BJ (cell line): Measurements from ENCODE around the gene NEAT1. TPM values are rescaled to one million over a fixed set of nuclear protein-coding genes. Genes with fewer than 3 reads are reported as not detected.

Experiments used
- CTCF ChIA-PET: fragments of 350-600 bp; formaldehyde crosslinking; extraction: SDS; loops from one replicate; lab custom pipeline; 2021; ENCODE audit warnings: antibody characterized with exemption, inconsistent platforms; lab: Yijun Ruan, JAX
- POLR2A ChIA-PET: fragments of 300-600 bp; sonication (Branson Sonifier 250); formaldehyde crosslinking; extraction: SDS; loops from one replicate; lab custom pipeline; 2021; ENCODE audit warnings: antibody characterized with exemption; lab: Charles Lee
- DNase-seq: peaks from one replicate; pipeline ENCODE4 v3.0.0-alpha.2; 2011; ENCODE audit warnings: low read depth
- H3K27me3 ChIP-seq: 2 replicates; pipeline ENCODE4 v1.6.0; 2011; ENCODE audit warnings: low read length; ENCODE audit not compliant: control insufficient read depth, insufficient read depth
- H3K36me3 ChIP-seq: 2 replicates; pipeline ENCODE4 v1.5.1; 2011; ENCODE audit warnings: low read length; ENCODE audit not compliant: control insufficient read depth, insufficient read depth
- H3K4me3 ChIP-seq: 2 replicates; pipeline ENCODE4 v1.5.1; 2011; ENCODE audit warnings: low read depth, mild to moderate bottlenecking, control low read depth, low read length
- polyA plus RNA-seq: library from polyadenylated mRNA; depleted of rRNA; stranded (reverse); fragments of >200 nt; gene quantifications from 2 replicates; pipeline ENCODE4 v1.2.3, GENCODE V29; 2011
- TF ChIP-seq, protein P1 (sequence below): IDR thresholded peaks from 2 replicates; pipeline ENCODE4 v1.5.1; 2011; ENCODE audit warnings: low read depth, mild to moderate bottlenecking, control low read depth, inconsistent platforms, low read length, moderate library complexity; ENCODE audit not compliant: insufficient read depth

NEAT1 gene
- polyA plus RNA-seq, 1 experiment, result 59.2 TPM

DNA sequence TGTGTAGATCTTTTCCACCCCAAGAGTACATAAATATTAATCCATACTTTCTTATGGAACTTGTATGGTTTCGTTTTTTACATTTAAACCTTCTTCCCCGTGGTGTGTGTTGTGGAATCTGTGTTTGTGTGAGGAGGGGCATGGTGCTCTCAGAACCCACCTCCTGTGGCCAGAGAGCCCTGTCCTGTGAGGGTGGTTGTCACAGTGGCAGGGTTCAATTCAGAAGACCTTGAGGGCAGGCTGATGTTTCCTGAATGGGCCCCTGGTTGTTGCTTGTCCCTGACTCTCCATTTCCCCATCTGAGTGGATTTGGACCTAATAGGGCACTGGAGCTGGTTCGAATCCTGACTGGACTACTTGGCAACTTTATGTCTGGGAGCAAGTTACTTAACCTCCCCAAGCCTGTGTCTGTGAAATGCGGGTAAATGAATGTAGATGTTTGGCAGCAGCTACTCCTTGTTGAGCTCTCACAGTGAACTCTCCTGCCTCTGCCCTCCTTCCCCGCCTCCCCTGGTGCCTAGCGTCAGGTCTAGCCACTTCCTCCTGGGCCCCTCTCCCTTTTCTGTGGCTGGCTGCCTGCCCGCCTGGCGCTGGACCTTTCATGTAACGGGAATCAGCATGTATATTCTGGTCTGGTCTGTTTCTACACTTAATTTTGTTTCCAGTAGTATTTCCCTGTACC is 7.3 kb downstream of the NEAT1 start:
- CTCF ChIA-PET, result interaction anchor here (1.2 kb wide), 1 partner anchor 13 kb away, joined by 4 read pairs; no protein-coding TSS in a partner anchor
- TF ChIP-seq, protein P1, sequence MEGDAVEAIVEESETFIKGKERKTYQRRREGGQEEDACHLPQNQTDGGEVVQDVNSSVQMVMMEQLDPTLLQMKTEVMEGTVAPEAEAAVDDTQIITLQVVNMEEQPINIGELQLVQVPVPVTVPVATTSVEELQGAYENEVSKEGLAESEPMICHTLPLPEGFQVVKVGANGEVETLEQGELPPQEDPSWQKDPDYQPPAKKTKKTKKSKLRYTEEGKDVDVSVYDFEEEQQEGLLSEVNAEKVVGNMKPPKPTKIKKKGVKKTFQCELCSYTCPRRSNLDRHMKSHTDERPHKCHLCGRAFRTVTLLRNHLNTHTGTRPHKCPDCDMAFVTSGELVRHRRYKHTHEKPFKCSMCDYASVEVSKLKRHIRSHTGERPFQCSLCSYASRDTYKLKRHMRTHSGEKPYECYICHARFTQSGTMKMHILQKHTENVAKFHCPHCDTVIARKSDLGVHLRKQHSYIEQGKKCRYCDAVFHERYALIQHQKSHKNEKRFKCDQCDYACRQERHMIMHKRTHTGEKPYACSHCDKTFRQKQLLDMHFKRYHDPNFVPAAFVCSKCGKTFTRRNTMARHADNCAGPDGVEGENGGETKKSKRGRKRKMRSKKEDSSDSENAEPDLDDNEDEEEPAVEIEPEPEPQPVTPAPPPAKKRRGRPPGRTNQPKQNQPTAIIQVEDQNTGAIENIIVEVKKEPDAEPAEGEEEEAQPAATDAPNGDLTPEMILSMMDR, result no peak
- Histone ChIP-seq H3K36me3 (peaks cover 13% of the 10 kb centered on the region), H3K4me3 (peak overlapping the region; percentile 72), H3K27me3 (no peaks in the 10 kb centered on the region)
- POLR2A ChIA-PET, result interaction anchor here (0.6 to 1.6 kb wide), 6 partner anchors 10 to 72 kb away, joined by 3 to 10 read pairs (median 3); partner anchors contain the start of gene MALAT1
- DNase-seq, result no peak

DNA sequence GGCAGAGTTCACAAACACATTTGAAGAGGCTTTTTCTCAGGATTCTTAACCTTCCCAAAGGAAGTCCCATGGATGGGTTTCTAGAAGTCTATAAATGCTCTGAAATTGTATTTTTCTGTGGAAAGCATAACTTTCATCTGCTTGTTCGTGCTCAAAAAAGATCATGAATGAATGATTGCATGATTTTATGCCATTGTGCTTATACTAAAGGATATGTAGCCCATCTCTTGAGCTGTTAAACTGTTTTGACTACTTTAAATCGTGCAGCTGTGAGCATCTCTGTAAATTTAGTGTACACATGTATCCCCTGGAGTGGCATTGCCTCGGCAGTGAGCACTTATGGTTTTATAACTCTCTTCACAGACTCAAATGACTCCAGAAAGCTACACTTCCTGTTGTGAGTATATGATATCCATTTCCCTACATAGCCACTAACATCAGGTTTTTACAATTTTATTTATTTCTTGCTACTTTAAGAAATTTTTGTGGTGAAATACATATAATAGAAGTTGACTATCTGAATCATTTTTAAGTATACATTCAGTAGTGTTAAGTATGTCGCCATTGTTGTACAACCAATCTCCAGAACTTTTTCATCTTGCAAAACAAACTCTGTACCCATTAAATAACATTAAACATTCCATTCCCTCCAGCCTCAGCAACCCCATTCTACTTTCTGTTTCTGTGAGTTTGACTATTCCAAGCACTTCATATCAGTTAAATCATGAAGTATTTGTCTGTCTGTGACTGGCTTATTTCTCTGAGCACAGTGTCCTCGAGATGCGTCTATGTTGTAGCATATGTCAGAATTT is 8.0 kb downstream of the NEAT1 start:
- Histone ChIP-seq H3K4me3 (peak overlapping the region; percentile 72), H3K36me3 (peaks cover 17% of the 10 kb centered on the region), H3K27me3 (no peaks in the 10 kb centered on the region)
- TF ChIP-seq, protein P1, result no peak
- DNase-seq, result no peak
- POLR2A ChIA-PET, result interaction anchor here (0.6 to 1.6 kb wide), 6 partner anchors 11 to 71 kb away, joined by 3 to 10 read pairs (median 3); partner anchors contain the start of gene MALAT1
- CTCF ChIA-PET, result interaction anchor here (1.2 kb wide), 1 partner anchor 14 kb away, joined by 4 read pairs; no protein-coding TSS in a partner anchor

DNA sequence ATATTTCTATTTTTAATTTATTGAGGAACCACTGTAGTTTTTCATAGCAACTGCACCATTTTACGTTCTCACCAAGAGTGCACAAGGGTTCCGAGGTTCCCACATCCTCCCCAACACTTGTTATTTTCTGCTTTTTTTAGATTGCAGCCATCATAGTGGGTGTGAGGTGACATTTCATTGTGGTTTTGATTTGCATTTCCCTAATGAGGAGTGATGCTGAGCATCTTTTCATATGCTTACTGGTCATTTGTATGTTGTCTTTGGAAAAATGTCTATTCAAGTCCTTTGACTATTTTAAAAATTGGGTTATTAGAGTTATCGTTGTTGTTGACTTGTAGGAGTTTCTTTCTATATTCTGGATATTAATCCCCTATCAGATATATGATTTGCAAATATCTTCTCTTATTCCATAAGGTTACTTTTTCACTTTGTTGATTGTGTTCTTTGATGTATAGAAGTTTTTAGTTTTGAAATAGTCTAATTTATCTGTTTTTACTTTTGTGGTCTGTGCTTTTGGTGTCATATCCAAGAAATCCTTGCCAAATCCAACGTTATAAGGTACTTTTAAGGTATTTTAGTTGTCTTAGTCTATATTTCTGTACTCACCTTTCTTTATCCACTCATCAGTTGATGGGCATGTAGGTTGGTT is 9.0 kb downstream of the NEAT1 start:
- TF ChIP-seq, protein P1, result no peak
- Histone ChIP-seq H3K36me3 (peaks cover 22% of the 10 kb centered on the region), H3K27me3 (no peaks in the 10 kb centered on the region), H3K4me3 (no peak overlapping the region)
- DNase-seq, result no peak
- ChIA-PET CTCF (no interaction called here), POLR2A (no interaction called here)

DNA sequence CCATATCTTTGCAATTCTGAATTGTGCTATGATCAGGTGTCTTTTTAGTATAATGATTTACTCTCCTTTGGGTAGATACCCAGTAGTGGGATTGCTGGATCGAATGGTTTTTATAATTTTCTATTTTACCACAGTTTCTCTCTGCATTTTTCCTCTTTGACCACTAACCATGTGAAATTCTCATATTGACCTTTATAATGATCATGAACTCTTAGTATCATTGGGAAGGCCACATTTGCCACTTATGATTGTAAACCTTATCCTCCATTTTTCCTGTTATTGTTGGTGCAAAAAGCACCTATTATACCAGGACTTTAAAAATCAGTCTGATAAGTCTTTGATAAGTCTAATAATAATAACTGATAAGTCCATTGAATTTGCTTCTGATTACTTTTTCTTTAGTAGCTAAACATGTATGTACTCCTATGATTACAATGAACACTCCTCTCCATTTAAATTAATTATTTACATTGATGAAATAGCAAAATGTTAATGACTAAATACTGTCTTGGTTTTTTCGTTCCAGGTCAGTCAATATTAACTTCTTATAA is 9.6 kb downstream of the NEAT1 start:
- Histone ChIP-seq H3K4me3 (no peak overlapping the region), H3K27me3 (no peaks in the 10 kb centered on the region), H3K36me3 (peaks cover 18% of the 10 kb centered on the region)
- TF ChIP-seq, protein P1, result no peak
- CTCF ChIA-PET, result no interaction called here
- POLR2A ChIA-PET, result interaction anchor here (0.5 to 0.7 kb wide), 4 partner anchors 9 to 155 kb away, joined by 3 to 13 read pairs (median 7); no protein-coding TSS in a partner anchor
- no peak for DNase-seq
